ENCODE results near the gene TMEM89.

Gene TMEM89

DNA sequence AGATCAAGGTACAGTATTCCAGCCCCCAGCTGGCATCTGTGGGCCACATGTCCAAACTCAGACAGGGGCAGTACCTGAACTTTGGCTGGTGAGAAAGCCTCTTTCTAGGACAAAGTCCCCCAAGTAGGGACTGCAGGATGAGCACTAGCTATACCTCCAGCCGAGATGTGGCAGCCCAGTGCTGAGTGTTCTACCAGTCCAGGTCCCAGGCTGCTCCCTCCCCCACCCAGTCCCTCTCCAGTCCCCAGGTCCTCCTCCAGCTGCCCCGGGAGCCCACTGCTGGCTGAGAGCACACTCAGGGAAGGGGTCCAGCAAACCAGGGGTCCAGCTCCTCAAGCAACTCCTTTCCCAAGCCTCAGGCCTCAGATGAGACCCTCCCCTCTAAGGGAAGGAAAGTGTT lies 12.2 kb upstream of the TMEM89 start:
- Histone ChIP-seq H3K4me3 (ENCODE audit: low read depth, low read length) (no peak overlapping the region), H3K36me3 (ENCODE audit: control insufficient read depth in 2 of 2, insufficient read depth in 1 of 2, low read length in 2 of 2) (peaks cover 0 to 52% of the 10 kb centered on the region in 2 experiments; a peak in 1 of 3 replicates), H3K9me3 (ENCODE audit: control insufficient read depth, insufficient read depth, low read depth, low read length) (no peaks in the 10 kb centered on the region), H3K27ac (ENCODE audit: extremely low read depth, low read depth, low read length) (no peak overlapping the region), H3K4me1 (ENCODE audit: control insufficient read depth, insufficient read depth, low read length) (no peaks in the 10 kb centered on the region)
- ChIA-PET POLR2A (interaction anchor here (2.5 kb wide), 1 partner anchor 10 kb away, joined by 7 read pairs; no protein-coding TSS in a partner anchor), CTCF (interaction anchor here (0.6 to 1.1 kb wide), 6 partner anchors 10 to 48 kb away, joined by 3 read pairs; no protein-coding TSS in a partner anchor)
- TF ChIP-seq TRIM28 (IDR thresholded peaks at IDR 0.05; ENCODE audit: borderline replicate concordance, low read length) = no peak
- TF ChIP-seq ZNF2 (tag by site-specific recombination; IDR thresholded peaks at IDR 0.05) = no peak
- TF ChIP-seq ZNF155 (tag by site-specific recombination; IDR thresholded peaks at IDR 0.05) = no peak
- TF ChIP-seq, protein P1, sequence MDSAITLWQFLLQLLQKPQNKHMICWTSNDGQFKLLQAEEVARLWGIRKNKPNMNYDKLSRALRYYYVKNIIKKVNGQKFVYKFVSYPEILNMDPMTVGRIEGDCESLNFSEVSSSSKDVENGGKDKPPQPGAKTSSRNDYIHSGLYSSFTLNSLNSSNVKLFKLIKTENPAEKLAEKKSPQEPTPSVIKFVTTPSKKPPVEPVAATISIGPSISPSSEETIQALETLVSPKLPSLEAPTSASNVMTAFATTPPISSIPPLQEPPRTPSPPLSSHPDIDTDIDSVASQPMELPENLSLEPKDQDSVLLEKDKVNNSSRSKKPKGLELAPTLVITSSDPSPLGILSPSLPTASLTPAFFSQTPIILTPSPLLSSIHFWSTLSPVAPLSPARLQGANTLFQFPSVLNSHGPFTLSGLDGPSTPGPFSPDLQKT (IDR thresholded peaks at IDR 0.05; ENCODE audit: borderline replicate concordance, low read depth, low read length) = no peak

DNA sequence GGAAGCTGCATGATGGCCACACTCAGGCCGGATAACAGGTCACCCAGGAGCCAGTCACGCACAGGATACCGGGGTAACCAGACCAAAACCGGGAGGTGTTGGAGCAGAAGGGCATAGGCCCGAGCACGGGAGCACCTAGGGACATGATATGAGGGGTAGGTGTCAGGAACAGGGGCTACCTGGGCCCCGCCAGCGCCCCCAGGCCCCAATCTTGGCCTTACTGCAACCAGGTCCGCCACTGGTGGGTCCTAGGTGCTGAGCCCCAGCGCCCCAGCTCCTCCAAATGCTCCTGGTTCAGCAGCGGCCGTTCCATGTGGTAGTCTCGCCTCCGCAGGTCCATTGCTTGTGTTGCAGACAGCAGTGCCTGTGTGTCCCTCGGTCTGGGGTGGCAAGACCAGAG lies 11.7 kb upstream of the TMEM89 start:
- ChIA-PET POLR2A (no interaction called here), CTCF (interaction anchor here (0.6 to 1.1 kb wide), 2 partner anchors 31 to 37 kb away, joined by 3 read pairs; no protein-coding TSS in a partner anchor)
- Histone ChIP-seq H3K4me1 (ENCODE audit: control insufficient read depth, insufficient read depth, low read length) (no peaks in the 10 kb centered on the region), H3K4me3 (ENCODE audit: low read depth, low read length) (no peak overlapping the region), H3K9me3 (ENCODE audit: control insufficient read depth, insufficient read depth, low read depth, low read length) (no peaks in the 10 kb centered on the region), H3K27ac (ENCODE audit: extremely low read depth, low read depth, low read length) (no peak overlapping the region), H3K36me3 (ENCODE audit: control insufficient read depth in 2 of 2, insufficient read depth in 1 of 2, low read length in 2 of 2) (peaks cover 0 to 57% of the 10 kb centered on the region in 2 experiments; a peak in 1 of 3 replicates)
- TF ChIP-seq KLF7 (tag by site-specific recombination; IDR thresholded peaks at IDR 0.05; ENCODE audit: borderline replicate concordance) (no peak), ZNF555 (tag by site-specific recombination; conservative IDR thresholded peaks at IDR 0.05) (no peak), ZSCAN16 (tag by site-specific recombination; IDR thresholded peaks at IDR 0.05) (no peak), ZBTB20 (tag by site-specific recombination; IDR thresholded peaks at IDR 0.05) (no peak), ZNF211 (tag by site-specific recombination; IDR thresholded peaks at IDR 0.05; ENCODE audit: low read depth) (no peak), REPIN1 (tag by site-specific recombination; IDR thresholded peaks at IDR 0.05; ENCODE audit: low read depth) (no peak), RBAK (tag by site-specific recombination; IDR thresholded peaks at IDR 0.05) (no peak), ZFHX2 (tag by site-specific recombination; conservative IDR thresholded peaks at IDR 0.05) (no peak), ZNF501 (tag by site-specific recombination; IDR thresholded peaks at IDR 0.05) (no peak), ZFP69B (tag by site-specific recombination; IDR thresholded peaks at IDR 0.05) (no peak), BCL11A (tag by site-specific recombination; IDR thresholded peaks at IDR 0.05; ENCODE audit: low read depth) (no peak), SETDB1 (IDR thresholded peaks at IDR 0.05; ENCODE audit: insufficient read length, low read length) (no peak)
- TF ChIP-seq, protein P2, sequence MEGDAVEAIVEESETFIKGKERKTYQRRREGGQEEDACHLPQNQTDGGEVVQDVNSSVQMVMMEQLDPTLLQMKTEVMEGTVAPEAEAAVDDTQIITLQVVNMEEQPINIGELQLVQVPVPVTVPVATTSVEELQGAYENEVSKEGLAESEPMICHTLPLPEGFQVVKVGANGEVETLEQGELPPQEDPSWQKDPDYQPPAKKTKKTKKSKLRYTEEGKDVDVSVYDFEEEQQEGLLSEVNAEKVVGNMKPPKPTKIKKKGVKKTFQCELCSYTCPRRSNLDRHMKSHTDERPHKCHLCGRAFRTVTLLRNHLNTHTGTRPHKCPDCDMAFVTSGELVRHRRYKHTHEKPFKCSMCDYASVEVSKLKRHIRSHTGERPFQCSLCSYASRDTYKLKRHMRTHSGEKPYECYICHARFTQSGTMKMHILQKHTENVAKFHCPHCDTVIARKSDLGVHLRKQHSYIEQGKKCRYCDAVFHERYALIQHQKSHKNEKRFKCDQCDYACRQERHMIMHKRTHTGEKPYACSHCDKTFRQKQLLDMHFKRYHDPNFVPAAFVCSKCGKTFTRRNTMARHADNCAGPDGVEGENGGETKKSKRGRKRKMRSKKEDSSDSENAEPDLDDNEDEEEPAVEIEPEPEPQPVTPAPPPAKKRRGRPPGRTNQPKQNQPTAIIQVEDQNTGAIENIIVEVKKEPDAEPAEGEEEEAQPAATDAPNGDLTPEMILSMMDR (tag by site-specific recombination; IDR thresholded peaks at IDR 0.05) = no peak
- TF ChIP-seq, protein P3, sequence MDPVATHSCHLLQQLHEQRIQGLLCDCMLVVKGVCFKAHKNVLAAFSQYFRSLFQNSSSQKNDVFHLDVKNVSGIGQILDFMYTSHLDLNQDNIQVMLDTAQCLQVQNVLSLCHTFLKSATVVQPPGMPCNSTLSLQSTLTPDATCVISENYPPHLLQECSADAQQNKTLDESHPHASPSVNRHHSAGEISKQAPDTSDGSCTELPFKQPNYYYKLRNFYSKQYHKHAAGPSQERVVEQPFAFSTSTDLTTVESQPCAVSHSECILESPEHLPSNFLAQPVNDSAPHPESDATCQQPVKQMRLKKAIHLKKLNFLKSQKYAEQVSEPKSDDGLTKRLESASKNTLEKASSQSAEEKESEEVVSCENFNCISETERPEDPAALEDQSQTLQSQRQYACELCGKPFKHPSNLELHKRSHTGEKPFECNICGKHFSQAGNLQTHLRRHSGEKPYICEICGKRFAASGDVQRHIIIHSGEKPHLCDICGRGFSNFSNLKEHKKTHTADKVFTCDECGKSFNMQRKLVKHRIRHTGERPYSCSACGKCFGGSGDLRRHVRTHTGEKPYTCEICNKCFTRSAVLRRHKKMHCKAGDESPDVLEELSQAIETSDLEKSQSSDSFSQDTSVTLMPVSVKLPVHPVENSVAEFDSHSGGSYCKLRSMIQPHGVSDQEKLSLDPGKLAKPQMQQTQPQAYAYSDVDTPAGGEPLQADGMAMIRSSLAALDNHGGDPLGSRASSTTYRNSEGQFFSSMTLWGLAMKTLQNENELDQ (tag by site-specific recombination; IDR thresholded peaks at IDR 0.05; ENCODE audit: low read depth) = no peak
- TF ChIP-seq, protein P4, sequence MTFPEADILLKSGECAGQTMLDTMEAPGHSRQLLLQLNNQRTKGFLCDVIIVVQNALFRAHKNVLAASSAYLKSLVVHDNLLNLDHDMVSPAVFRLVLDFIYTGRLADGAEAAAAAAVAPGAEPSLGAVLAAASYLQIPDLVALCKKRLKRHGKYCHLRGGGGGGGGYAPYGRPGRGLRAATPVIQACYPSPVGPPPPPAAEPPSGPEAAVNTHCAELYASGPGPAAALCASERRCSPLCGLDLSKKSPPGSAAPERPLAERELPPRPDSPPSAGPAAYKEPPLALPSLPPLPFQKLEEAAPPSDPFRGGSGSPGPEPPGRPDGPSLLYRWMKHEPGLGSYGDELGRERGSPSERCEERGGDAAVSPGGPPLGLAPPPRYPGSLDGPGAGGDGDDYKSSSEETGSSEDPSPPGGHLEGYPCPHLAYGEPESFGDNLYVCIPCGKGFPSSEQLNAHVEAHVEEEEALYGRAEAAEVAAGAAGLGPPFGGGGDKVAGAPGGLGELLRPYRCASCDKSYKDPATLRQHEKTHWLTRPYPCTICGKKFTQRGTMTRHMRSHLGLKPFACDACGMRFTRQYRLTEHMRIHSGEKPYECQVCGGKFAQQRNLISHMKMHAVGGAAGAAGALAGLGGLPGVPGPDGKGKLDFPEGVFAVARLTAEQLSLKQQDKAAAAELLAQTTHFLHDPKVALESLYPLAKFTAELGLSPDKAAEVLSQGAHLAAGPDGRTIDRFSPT (tag by site-specific recombination; IDR thresholded peaks at IDR 0.05) = no peak
- TF ChIP-seq, protein P5, sequence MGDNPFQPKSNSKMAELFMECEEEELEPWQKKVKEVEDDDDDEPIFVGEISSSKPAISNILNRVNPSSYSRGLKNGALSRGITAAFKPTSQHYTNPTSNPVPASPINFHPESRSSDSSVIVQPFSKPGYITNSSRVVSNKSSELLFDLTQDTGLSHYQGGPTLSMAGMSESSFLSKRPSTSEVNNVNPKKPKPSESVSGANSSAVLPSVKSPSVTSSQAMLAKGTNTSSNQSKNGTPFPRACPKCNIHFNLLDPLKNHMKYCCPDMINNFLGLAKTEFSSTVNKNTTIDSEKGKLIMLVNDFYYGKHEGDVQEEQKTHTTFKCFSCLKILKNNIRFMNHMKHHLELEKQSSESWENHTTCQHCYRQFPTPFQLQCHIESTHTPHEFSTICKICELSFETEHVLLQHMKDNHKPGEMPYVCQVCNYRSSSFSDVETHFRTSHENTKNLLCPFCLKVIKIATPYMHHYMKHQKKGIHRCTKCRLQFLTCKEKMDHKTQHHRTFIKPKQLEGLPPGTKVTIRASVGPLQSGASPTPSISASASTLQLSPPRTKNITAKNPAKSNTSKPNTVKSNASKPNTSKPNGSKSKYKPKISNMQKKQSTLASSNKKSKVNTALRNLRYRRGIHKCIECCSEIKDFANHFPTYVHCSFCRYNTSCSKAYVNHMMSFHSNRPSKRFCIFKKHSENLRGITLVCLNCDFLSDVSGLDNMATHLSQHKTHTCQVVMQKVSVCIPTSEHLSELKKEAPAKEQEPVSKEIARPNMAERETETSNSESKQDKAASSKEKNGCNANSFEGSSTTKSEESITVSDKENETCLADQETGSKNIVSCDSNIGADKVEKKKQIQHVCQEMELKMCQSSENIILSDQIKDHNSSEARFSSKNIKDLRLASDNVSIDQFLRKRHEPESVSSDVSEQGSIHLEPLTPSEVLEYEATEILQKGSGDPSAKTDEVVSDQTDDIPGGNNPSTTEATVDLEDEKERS (tag by site-specific recombination; IDR thresholded peaks at IDR 0.05) = no peak
- TF ChIP-seq, protein P6, sequence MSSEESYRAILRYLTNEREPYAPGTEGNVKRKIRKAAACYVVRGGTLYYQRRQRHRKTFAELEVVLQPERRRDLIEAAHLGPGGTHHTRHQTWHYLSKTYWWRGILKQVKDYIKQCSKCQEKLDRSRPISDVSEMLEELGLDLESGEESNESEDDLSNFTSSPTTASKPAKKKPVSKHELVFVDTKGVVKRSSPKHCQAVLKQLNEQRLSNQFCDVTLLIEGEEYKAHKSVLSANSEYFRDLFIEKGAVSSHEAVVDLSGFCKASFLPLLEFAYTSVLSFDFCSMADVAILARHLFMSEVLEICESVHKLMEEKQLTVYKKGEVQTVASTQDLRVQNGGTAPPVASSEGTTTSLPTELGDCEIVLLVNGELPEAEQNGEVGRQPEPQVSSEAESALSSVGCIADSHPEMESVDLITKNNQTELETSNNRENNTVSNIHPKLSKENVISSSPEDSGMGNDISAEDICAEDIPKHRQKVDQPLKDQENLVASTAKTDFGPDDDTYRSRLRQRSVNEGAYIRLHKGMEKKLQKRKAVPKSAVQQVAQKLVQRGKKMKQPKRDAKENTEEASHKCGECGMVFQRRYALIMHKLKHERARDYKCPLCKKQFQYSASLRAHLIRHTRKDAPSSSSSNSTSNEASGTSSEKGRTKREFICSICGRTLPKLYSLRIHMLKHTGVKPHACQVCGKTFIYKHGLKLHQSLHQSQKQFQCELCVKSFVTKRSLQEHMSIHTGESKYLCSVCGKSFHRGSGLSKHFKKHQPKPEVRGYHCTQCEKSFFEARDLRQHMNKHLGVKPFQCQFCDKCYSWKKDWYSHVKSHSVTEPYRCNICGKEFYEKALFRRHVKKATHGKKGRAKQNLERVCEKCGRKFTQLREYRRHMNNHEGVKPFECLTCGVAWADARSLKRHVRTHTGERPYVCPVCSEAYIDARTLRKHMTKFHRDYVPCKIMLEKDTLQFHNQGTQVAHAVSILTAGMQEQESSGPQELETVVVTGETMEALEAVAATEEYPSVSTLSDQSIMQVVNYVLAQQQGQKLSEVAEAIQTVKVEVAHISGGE (tag by site-specific recombination; conservative IDR thresholded peaks at IDR 0.05; ENCODE audit: low read depth) = no peak

Data from HEK293 (cell line).